ENCODE results near the gene AGAP2.

- no peak for TF ChIP-seq RCOR1 (IDR thresholded peaks at IDR 0.05; ENCODE audit: low read depth, low read length)
- no peak for TF ChIP-seq KDM1A (IDR thresholded peaks at IDR 0.05; ENCODE audit: low read depth)
- no peak for TF ChIP-seq MAZ (IDR thresholded peaks at IDR 0.05; ENCODE audit: borderline replicate concordance, low read depth, low read length)
These were observed 44.7 kb downstream of the AGAP2 start, which contains the start of gene OS9 for GRCh38 chr12:57693659-57694458.
